Measurements from ENCODE around the gene LDLRAD3.

DNA sequence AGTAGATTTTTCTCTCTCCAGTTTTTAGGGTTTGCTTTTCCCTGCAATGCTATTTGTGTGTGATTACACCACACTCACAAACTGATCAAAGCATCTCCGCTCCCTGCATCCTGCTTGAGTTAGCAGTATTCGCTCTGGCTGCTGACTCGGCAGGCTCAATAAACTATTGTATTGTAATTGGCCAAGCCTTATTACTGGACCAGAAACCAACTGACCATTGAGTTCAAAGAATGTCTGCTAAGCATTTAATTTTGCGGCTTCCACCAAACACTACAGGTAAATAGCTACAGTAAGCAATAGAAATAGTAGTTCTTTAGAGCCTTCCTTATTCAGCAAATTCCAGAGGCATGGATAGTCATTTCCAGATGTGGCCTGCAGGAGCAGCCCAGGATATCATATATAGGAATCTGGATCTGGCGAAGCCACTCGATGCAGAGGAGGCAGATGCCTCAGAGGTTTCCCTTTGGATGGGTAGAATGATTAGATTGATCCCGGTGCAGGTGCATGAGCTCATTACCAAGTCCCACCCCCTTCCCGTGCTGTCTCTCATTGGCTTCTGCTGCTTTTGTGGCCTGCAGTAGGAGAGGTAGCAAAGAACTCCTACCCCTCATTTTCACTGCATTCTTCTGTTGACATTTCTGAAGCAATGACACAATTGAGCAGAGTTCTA lies 268.0 kb downstream of the LDLRAD3 start:
- TF ChIP-seq, protein P1, sequence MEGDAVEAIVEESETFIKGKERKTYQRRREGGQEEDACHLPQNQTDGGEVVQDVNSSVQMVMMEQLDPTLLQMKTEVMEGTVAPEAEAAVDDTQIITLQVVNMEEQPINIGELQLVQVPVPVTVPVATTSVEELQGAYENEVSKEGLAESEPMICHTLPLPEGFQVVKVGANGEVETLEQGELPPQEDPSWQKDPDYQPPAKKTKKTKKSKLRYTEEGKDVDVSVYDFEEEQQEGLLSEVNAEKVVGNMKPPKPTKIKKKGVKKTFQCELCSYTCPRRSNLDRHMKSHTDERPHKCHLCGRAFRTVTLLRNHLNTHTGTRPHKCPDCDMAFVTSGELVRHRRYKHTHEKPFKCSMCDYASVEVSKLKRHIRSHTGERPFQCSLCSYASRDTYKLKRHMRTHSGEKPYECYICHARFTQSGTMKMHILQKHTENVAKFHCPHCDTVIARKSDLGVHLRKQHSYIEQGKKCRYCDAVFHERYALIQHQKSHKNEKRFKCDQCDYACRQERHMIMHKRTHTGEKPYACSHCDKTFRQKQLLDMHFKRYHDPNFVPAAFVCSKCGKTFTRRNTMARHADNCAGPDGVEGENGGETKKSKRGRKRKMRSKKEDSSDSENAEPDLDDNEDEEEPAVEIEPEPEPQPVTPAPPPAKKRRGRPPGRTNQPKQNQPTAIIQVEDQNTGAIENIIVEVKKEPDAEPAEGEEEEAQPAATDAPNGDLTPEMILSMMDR (IDR thresholded peaks at IDR 0.05), result no peak
- TF ChIP-seq ZFX (IDR thresholded peaks at IDR 0.05; ENCODE audit: borderline replicate concordance), result no peak

All from 22Rv1 (cell line).